BE2C (cell line): ENCODE measurements around the gene FBXL20.
A peak's percentile ranks its signal among the peaks of the same experiment; 100 is the strongest.

Experiments
- DNase-seq: peaks from one replicate; pipeline ENCODE4 v3.0.0-alpha.2; 2020
- H3K27me3 ChIP-seq: fragments of 250-450 bp; sonication (Bioruptor Pico); 2 replicates; pipeline ENCODE4 v1.5.1; 2020; ENCODE audit warnings: mild to moderate bottlenecking
- H3K36me3 ChIP-seq: fragments of 250-450 bp; sonication (Bioruptor Pico); 2 replicates; pipeline ENCODE4 v1.5.1; 2020; ENCODE audit warnings: mild to moderate bottlenecking
- H3K4me1 ChIP-seq: fragments of 250-450 bp; sonication (Bioruptor Pico); 2 replicates; pipeline ENCODE4 v1.5.1; 2020
- H3K4me3 ChIP-seq: 2 replicates; pipeline ENCODE4 v1.5.1; 2011; ENCODE audit warnings: low read depth, low read length
- H3K9me3 ChIP-seq: fragments of 250-450 bp; sonication (Bioruptor Pico); 2 replicates; pipeline ENCODE4 v1.5.1; 2020
- CTCF ChIP-seq: IDR thresholded peaks from 2 replicates; pipeline ENCODE4 v1.5.1; 2012; ENCODE audit warnings: mild to moderate bottlenecking, low read depth, low read length

Gene FBXL20

GRCh38 chr17:39404542-39405378, 3.3 kb upstream of the FBXL20 start:
- H3K27me3 ChIP-seq: no peaks in the 10 kb centered on the region
- H3K9me3 ChIP-seq: no peaks in the 10 kb centered on the region
- H3K4me1 ChIP-seq: no peaks in the 10 kb centered on the region; the same call in 1 of the 2 replicates
- no peak for TF ChIP-seq CTCF
- peaks cover 35% of the 10 kb centered on the region for H3K36me3 ChIP-seq
- DNase-seq: no peak
- no peak overlapping the region for H3K4me3 ChIP-seq

DNA sequence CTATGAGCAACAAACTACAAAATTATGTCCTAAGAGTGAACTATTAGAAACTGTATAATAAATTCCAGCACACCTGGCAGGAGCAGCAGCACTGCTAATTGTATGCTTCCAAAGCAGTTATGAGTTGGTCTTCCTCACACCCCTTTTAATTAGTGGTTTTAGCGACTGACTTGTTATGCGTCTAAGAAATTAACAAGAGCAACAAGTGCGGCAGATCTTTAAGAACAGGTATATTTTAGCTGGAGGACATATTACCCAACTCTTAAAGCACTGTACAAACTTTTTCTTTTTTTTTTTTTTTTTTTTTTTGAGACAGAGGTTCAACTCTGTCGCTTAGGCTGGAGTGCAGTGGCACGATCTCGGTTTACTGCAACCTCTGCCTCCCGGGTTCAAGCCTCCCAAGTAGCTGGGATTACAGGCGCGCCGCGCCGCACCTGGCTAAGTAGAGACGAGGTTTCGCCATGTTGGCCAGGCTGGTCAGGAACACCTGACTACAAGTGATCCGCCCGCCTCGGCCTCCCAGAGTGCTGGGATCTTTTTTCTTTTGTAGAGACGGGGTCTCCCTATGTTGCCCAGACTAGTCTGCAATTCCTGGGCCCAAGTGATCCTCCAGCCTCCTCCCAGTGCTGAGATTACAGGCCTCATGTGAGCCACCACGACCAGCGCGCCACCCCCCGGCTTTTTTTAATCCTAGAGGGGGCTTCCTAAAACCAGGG, 1.6 kb upstream of the FBXL20 start:
- no peaks in the 10 kb centered on the region for H3K9me3 ChIP-seq
- DNase-seq: no peak
- H3K4me1 ChIP-seq: no peaks in the 10 kb centered on the region; the same call in 1 of the 2 replicates
- no peaks in the 10 kb centered on the region for H3K27me3 ChIP-seq
- H3K36me3 ChIP-seq: peaks cover 17% of the 10 kb centered on the region
- no peak for TF ChIP-seq CTCF
- no peak overlapping the region for H3K4me3 ChIP-seq

DNA sequence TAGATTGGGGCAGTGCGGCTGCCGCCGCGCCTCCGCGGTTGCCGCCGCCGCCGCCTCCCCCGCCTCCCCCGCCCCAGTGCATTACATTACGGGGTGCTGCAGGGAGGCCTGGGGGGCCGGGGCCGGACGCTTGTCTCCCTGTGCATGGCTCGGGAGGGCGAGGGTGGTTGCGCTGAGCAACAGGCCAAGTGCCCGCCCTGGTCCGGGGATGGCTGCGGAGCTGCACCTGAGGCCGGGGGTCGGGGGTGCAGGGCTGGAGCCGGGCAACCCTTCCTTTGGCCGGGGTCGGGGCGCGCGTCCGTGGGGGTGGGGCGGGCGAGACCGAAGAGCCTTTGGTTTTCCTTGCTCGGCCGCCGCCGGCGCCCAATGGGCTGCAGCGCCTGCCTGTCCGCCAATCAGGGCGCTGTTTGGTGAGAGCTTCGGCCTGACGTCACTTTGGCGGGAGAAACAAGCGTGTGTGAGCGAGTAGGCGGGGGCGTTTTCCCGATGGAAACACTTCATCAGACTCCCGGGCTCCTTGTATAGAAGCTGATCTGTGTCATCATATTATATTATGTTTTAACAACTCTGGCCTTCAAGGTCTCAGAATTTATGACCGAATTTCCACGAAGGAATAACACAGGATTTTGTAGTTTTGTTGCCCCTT, 941 bp upstream of the FBXL20 start:
- no peaks in the 10 kb centered on the region for H3K27me3 ChIP-seq
- peaks cover 11% of the 10 kb centered on the region for H3K36me3 ChIP-seq
- no peaks in the 10 kb centered on the region; the same call in 1 of the 2 replicates for H3K4me1 ChIP-seq
- TF ChIP-seq CTCF: no peak
- no peaks in the 10 kb centered on the region for H3K9me3 ChIP-seq
- H3K4me3 ChIP-seq: peak overlapping the region; percentile 89
- DNase-seq: peak; percentile 96

- no peaks in the 10 kb centered on the region; the same call in 1 of the 2 replicates for H3K4me1 ChIP-seq
- H3K9me3 ChIP-seq: no peaks in the 10 kb centered on the region
- H3K4me3 ChIP-seq: peak overlapping the region; percentile 89
- peaks cover 6% of the 10 kb centered on the region; the same call in 1 of the 2 replicates for H3K36me3 ChIP-seq
- DNase-seq: no peak
- no peak for TF ChIP-seq CTCF
- no peaks in the 10 kb centered on the region for H3K27me3 ChIP-seq
These were observed 647 bp downstream of the FBXL20 start for GRCh38 chr17:39400547-39401411.

- TF ChIP-seq CTCF: no peak
- H3K36me3 ChIP-seq: 0 out of 2 replicates have a peak, but pooled peaks cover 2% of the 10 kb centered on the region
- H3K4me1 ChIP-seq: no peaks in the 10 kb centered on the region; the same call in 1 of the 2 replicates
- H3K4me3 ChIP-seq: no peak overlapping the region
- DNase-seq: no peak
- no peaks in the 10 kb centered on the region for H3K9me3 ChIP-seq
- H3K27me3 ChIP-seq: no peaks in the 10 kb centered on the region
These were observed 1.6 kb downstream of the FBXL20 start for GRCh38 chr17:39399791-39400190.
